HepG2 (cell line): ENCODE measurements around the gene SOCS1. TPM values are rescaled to one million over a fixed set of nuclear protein-coding genes. Genes with fewer than 3 reads are reported as not detected.

ENCODE experiments used
- ADNP ChIP-seq: sonication (generic); formaldehyde crosslinking; IDR thresholded peaks from 2 replicates; pipeline ENCODE4 v1.4.0; 2020; ENCODE audit warnings: missing genetic modification reagents
- ARID5B ChIP-seq: IDR thresholded peaks from 2 replicates; pipeline ENCODE4 v1.4.0; 2020; ENCODE audit warnings: mild to moderate bottlenecking, missing genetic modification reagents
- RXRA ChIP-seq: sonication (generic); formaldehyde crosslinking; IDR thresholded peaks from 2 replicates; pipeline ENCODE4 v1.5.1; 2020; ENCODE audit warnings: missing genetic modification reagents
- TEAD3 ChIP-seq: optimal IDR thresholded peaks from 2 replicates; pipeline ENCODE3; 2016; ENCODE audit warnings: borderline replicate concordance
- ZMYM4 ChIP-seq: sonication (generic); formaldehyde crosslinking; IDR thresholded peaks from 2 replicates; pipeline ENCODE4 v1.8.1; 2023; ENCODE audit warnings: mild to moderate bottlenecking, missing genetic modification reagents
- ZNF362 ChIP-seq: sonication (generic); formaldehyde crosslinking; IDR thresholded peaks from 2 replicates; pipeline ENCODE4 v1.4.0; 2020; ENCODE audit warnings: missing genetic modification reagents, mild to moderate bottlenecking, borderline replicate concordance
- ZNF563 ChIP-seq: sonication (generic); formaldehyde crosslinking; IDR thresholded peaks from 2 replicates; pipeline ENCODE4 v1.8.0; 2022; ENCODE audit warnings: mild to moderate bottlenecking, moderate library complexity, missing genetic modification reagents
- polyA plus RNA-seq, 8 experiments: library from polyadenylated mRNA; depleted of rRNA in 3 of 8; stranded (reverse) in 7 of 8; unstranded in 1 of 8; fragments of >200 nt; fragmentation: Illumina TruSeq in 4 of 8; extraction: Trizol in 4 of 8; gene quantifications; 2 replicates each; pipeline versions ENCODE4 v1.2.1 to v1.2.3, GENCODE V29; 2011 to 2016; ENCODE audit warnings: low read depth in 4 of 8, missing spikeins in 1 of 8, mixed read lengths in 1 of 8; ENCODE audit not compliant: insufficient read depth in 1 of 8
- total RNA-seq, 5 experiments: library from RNA; depleted of rRNA; stranded (reverse); fragments of >200 nt; fragmentation: Illumina TruSeq; extraction: Trizol; gene quantifications; 2 replicates each; pipeline ENCODE4 v1.2.3, GENCODE V29; 2016; ENCODE audit warnings: low read depth in 1 of 5

Gene SOCS1
- total and polyA plus RNA-seq, 2 of the 13 experiments (the other 11 are each of a cell fraction or from before 2014, with no cell fraction given) = 5.3 to 6.3 TPM

- TF ChIP-seq ARID5B (CRISPR knock-in tag) (0 out of 2 replicates have a peak, but pooled peaks have one; percentile 4), TEAD3 (CRISPR knock-in tag) (peak; percentile 5), ZNF563 (0 out of 2 replicates have a peak, but pooled peaks have one; percentile 59), ZNF362 (peak; percentile 55; the same call in 1 of the 2 replicates), ADNP (CRISPR knock-in tag) (0 out of 2 replicates have a peak, but pooled peaks have one; percentile 43), ZMYM4 (CRISPR knock-in tag) (0 out of 2 replicates have a peak, but pooled peaks have one; percentile 13), RXRA (CRISPR knock-in tag) (0 out of 2 replicates have a peak, but pooled peaks have one; percentile 30)
- TF ChIP-seq, all 625 proteins: peak for 16; not testable (repeated sequence) for 609
Observed at GRCh38 chr16:11298950-11299547, 43.0 kb upstream of the SOCS1 start (continued).
